GM23338 (cell line): Measurements from ENCODE around the gene MTFR1L.

Experiments
- CTCF ChIP-seq, 2 experiments: fragments of 200-600 bp in 1 of 2; sonication (generic) in 1 of 2; conservative IDR thresholded peaks; 2 replicates each; pipeline versions ENCODE4 v1.5.1 to v1.6.1; 2016 to 2017; ENCODE audit warnings: antibody characterized with exemption in 2 of 2, low read depth in 2 of 2, mild to moderate bottlenecking in 2 of 2, moderate library complexity in 1 of 2
- EZH2 ChIP-seq: fragments of 200-600 bp; sonication (generic); IDR thresholded peaks from one replicate; pipeline ENCODE4 v1.8.0; 2017; ENCODE audit warnings: antibody characterized with exemption, mild to moderate bottlenecking, low read depth; ENCODE audit not compliant: unreplicated experiment
- EZH2phosphoT487 ChIP-seq: fragments of 200-600 bp; sonication (generic); IDR thresholded peaks from one replicate; pipeline ENCODE4 v1.8.1; 2018; ENCODE audit warnings: antibody characterized with exemption; ENCODE audit not compliant: unreplicated experiment
- JUNB ChIP-seq: IDR thresholded peaks from one replicate; pipeline ENCODE4 v1.6.1; 2016; ENCODE audit warnings: antibody characterized with exemption; ENCODE audit not compliant: unreplicated experiment
- POLR2AphosphoS5 ChIP-seq: IDR thresholded peaks from 2 replicates; pipeline ENCODE4 v1.6.1; 2016; ENCODE audit warnings: antibody characterized with exemption, low read depth
- REST ChIP-seq: IDR thresholded peaks from one replicate; pipeline ENCODE4 v1.6.1; 2018; ENCODE audit warnings: antibody characterized with exemption; ENCODE audit not compliant: unreplicated experiment

DNA sequence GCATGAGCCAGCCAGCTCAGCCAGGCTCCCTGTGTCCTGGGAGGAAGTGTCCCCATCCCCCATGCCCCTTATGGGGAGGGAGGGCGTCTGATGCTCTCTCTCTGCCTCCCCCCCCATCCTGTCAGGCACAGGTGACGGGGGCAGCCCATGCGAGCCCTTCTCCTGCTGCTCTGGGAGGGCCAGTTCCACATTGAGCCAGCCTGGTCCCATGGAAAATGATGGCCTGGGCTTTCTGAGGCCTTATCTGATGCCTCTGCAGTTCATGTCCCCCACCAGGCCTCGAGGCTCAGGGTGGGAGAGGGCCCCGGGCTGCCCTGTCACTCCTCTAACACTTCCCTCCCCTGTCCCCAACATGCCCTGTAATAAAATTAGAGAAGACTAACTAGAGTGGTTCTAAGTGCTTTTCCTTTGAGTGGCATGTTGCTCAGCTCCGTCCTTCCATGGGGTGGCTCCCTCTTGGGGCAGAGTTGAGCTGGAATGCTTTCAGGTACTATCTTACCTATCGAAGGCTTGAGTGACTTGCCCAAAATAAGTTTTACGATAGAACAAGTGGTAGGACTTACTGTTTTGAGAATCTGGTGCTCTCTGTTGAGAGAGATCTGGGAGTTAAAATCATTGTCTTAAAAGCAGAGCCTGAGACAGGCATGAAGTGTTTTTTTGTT is 1.8 kb upstream of the MTFR1L start:
- no peak for TF ChIP-seq EZH2phosphoT487
- TF ChIP-seq REST = no peak
- no peak for TF ChIP-seq POLR2AphosphoS5
- peak; percentile 55 to 67 for TF ChIP-seq CTCF (conservative IDR thresholded peaks at IDR 0.05; ENCODE audit: low read depth in 2 of 2)
- no peak for TF ChIP-seq JUNB
- no peak for TF ChIP-seq EZH2
